GM18868 (cell line): ENCODE results near the gene MAP3K3.

Source experiments
- ATAC-seq: cut with Tn5 transposase; IDR thresholded peaks from one replicate; pipeline ENCODE4 v1.9.1; 2021; ENCODE audit warnings: mild to moderate bottlenecking, moderate library complexity; ENCODE audit not compliant: unreplicated experiment

The MAP3K3 gene

DNA sequence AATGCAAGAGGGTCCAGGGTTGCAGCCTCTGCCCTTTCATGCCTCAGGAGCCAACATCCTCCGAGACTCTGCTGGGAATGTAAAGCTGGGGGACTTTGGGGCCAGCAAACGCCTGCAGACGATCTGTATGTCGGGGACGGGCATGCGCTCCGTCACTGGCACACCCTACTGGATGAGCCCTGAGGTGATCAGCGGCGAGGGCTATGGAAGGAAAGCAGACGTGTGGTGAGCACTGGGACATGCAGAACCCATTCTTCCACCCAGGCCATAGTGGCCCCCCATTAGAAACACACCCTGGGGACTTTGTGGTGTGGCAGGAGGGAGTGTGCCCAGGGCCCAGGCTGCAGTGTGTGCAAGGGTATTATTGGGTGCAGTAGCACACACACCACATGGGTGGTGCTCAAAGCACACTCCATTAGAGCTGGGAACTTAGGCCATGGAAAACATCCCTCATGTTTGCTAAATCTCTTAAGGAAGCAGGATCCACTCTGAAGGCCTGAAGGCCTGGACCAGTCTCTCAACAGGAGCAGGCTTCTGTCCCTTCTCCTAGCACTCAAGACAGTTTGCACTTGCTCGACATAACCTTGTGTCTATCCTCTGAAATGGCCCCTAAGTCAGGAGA lies 70.1 kb downstream of the MAP3K3 start:
- ATAC-seq: no peak

DNA sequence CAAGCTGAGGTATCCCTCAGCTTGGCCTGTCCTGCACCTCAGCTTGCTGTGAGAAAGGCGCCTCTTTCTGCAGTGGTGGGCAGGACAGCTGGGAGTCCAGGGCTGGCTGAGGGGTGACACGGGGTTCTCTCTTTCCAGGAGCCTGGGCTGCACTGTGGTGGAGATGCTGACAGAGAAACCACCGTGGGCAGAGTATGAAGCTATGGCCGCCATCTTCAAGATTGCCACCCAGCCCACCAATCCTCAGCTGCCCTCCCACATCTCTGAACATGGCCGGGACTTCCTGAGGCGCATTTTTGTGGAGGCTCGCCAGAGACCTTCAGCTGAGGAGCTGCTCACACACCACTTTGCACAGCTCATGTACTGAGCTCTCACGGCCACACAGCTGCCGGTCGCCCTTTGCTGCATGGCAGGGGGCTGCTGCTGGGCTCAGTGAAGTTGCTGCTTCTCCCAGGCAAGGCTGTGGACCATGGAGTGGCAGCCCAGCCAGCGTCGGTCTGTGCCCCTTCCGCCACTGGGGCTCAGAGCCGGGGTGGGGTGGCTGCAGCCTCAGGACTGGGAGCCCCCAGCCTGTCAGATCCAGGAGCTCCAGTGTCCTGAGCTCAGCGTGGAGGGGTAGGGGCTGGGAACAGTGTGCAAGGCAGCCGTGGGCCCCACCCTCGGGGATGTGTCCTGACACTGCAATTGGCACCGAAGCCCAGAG lies 71.3 kb downstream of the MAP3K3 start:
- no peak for ATAC-seq

DNA sequence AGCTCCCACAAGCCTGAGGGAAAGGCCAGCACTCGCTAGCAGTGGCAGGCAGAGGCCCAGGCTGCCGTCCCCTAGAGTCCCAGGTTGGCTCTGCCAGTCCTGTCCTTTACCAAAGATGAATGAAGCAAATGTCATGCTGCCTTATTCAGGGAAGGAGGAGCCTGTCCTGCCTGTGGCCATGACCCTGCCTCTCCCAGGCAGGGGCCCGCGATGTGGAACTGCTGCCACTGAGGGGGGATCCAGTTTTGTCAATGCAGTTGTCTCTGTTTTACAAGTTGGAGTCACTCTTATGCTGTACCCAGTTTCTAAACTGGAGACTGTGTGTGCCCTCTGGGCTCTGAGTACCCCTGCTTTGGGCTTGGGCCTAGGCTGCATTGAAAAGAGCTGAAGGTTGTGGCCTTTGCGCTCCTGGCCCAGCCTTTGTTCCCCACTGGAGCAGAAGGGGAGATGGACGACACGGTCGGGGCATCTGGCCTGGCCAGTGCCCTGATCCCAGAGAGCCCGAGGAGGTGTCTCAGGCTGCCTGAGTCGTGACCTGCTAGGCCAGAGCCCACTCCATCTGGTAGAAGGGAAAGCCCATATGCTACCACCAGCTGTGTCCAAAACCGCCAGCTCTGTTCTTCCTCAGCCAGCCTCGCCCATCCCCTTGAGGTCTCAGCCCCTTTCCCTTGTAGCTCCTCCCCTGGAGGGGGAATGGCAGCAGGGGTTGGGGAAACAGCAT lies 72.2 kb downstream of the MAP3K3 start:
- ATAC-seq: no peak

DNA sequence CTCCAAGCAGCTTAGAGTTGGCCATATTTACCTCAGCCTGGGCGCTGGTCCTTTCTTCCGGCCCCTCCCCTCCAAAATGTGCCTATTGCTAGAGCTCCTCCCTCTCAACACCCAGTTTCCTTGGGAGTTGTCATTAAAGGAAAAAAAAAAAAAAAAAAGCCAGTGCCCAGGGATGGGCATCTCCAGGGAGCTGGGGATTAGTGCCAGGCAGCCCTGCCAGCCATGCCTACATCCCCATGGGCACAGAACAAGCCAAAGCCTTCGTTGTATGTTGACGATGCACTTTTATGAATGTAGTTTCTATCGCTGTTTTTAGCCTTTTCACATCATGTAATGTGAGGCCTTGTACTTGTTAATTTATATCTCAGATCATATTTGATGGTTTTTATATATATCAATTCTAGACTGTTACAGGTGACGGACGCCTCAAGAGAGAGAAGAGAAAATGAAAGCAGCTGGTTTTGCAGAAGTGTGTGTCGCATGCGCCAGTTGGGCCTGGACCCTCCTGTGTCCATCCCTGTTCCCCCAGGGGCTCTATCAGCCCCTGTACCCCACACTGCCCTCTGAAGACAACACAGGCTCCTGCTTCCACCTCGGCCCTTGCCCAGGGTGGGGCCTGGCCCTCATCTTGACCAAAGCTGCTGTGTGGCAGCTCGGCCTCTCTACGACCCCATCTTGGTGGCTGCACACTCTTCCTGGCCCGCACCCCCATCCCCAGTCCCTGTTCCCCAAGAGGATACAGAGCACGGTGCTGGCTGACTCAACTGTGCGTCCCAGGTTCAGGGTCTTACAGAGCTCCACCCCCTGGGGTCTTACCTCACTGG lies 72.9 kb downstream of the MAP3K3 start:
- no peak for ATAC-seq

DNA sequence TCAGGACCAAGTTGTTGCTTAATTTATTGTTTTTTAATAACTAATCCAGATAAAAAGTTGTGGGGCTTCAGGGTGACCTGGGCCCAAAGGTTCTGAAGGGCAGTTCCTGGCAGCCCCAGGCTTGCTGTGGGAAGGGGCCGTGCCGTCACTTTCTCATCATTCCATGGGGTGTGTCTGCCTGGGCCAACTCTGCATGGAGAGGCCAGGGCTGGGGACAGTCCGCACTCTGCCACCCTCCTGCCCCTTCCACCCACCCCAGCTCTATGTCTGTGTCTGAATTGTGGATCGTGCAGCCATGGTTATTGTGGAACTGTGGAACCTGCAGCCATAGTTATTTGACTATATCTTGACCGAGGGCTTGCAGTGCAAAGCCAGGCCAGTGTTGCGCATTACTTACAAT lies 73.7 kb downstream of the MAP3K3 start:
- no peak for ATAC-seq

DNA sequence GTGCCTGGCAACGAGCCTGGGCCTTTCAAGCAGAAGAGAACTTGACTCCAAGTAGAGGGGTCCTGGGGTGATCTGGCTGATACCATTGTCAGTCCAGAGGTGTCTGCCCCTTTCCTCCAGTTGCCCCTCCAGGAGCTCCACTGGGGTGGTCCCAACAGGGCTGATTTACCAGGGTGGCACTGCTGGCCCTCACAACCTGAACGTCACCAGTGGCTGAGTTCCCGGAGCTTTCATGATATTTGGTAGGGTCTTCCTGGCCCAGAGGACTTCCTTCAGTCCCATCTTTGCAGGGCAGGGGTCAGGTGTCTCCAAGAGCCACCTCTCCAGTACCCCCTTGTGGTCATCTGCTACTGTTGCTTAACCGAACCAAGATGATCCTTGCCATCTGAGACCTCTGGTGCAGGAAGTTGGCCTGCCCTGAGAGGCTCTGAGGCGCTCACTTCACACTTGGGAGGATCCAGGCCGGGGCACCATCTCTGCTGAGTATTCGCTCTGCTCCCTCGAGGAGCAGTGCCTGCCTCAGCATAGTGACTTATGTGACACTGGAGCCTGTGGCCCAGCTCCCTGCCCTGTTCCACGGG lies 74.3 kb downstream of the MAP3K3 start:
- no peak for ATAC-seq

DNA sequence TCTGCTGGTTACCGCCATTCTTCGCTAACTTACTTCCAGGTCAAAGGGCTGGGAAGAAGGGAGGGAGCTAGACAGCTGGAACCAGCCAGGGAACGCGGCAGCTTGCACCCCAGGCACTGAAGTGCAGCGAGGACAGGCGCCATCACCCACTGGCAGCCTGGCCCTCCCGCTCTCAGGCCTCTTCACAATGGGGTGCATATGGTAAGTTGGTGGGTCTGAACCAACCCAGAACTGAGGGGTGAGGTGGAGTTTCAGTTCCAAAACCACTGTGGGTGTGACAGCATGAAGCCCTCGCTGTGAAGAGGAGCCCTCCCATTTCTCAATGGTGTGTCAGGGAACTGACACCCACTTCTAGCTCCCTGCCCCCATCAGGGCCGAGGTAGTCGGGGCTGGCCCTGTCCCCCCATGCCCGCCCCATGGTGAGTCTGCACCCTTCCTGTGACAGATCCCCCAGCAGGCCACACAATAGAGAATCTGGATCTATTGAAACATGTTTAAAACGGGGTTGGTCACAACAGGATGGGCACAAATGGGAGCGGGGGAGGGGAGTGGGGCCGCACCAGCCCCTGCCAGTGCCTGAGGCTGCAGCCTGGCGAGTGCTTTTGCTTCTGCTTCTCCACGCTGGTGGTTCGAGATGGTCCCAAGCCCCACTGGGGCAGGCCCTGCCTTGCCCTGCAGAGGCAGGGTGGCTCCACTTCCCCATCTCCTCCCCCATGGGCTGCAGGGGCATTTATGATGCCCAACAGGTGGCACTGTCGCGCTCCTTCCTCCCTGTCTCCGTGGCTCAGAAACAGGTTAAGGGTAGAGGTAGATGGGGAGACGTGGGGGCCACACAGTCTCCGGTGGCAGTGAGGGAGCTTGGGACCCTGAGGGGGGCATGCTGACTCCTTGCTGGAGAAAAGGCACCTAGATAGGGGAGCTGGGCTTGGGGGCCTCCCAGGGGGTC lies 75.4 kb downstream of the MAP3K3 start:
- ATAC-seq: peak; percentile 18

DNA sequence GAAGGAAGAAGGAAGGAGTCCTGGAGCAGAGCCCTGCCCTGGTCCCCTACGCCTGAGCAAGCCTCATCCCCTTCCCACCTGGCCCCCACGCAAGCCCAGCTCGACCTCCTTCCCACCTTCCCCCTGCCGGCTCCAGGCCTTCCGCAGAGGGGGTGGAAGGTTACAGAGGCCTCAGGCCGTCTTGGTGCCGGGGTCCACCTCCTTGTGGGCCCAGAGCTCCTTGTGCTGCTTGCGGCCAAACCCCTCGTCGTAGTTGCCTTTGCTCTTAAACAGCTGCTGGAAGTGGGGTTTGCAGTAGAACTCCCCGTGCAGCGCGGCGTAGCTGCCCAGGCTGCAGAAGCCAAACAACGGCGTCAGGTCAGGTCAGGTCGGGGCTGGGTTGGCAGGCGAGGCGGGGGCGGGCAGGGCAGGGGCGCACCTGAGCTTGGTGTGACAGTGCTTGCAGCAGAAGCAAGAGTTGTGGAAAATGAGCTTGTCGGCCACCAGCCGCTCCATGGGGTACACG lies 76.2 kb downstream of the MAP3K3 start:
- ATAC-seq: no peak

DNA sequence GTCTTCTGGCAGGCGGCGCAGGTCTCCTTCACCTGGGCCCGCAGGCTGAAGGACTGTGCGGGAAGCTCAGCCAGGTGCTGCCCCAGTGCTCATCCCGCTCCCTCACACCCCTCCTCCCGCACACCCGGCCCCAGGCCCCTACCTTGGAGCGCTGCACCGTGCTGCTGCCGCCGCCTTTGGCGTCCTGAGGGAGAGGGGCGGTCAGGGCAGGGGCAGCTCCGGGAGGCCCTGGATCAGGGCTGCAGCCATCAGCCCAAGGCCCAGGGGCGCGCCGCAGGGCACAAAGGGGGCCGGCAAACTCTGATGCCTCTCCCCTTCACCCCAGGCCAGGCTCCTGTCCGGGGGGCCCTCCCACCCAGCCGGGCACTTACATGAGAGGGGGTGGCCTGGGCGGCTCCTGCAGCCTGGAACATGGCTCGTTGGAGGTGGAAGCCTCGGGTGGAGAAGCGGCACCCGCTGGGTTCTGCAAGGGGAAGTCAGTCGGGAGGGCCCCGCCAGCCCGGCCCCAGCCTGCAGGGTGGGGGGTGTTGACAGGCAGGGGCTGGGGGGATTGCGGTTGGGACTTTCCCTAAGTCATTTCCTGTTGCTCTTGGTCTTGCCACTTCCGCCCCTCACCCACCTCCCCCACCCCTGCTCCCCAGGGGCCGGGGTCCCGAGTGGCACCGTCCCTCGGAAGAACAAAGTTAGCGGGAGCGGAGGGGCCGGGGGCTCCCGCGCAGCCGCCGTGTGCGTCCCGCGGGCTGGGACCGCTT lies 76.8 kb downstream of the MAP3K3 start:
- peak; percentile 30 for ATAC-seq

DNA sequence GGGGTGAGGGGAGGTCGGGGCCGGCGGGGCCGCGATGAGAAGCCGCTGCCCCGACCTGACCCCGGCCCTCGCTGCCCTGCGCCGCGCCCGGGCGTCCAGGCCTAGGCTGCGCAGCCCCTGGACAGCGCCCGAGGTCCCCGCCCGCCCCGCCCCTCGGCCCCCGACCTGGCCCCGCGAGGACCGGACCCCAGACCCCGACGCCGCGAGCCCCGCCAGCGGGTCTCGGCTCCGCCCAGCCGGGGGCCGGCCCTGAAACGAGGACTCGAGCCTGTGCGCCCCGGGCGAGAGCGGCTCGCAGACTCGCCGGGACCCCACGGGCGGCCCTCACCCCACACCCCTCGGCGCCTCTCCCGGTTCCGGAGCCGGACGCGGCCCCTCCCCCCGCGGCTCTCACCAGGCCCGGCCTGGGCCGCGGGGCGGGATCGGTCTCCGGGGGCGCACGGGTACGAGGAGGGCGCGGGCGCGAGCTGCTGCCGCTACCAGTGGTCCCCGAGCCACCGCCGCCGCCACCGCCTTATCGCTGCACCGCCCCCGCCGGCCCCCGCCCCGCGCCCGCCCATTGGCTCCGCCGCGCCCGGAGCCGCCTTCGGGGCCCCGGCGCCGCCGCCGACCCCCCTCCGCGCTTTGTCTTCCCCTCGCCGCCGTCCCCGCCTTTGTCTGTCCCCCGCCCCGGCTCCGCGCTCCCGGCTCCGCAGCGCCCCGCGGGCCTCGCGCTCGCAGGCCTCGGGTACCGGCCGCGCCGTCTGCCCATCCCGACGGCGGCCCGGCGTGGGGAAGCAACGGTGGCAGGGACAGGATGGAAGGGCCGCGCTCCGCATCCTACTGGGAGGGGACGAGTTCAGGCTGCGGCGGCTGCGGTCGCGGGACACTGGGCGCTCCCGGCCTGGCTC lies 77.7 kb downstream of the MAP3K3 start, which contains the start of gene LIMD2:
LIMD2 (minus strand) TSS at position 488 of the 890 bp plus-strand sequence. CDS start 827 bp downstream, outside the sequence.
- peak; percentile 14 for ATAC-seq

DNA sequence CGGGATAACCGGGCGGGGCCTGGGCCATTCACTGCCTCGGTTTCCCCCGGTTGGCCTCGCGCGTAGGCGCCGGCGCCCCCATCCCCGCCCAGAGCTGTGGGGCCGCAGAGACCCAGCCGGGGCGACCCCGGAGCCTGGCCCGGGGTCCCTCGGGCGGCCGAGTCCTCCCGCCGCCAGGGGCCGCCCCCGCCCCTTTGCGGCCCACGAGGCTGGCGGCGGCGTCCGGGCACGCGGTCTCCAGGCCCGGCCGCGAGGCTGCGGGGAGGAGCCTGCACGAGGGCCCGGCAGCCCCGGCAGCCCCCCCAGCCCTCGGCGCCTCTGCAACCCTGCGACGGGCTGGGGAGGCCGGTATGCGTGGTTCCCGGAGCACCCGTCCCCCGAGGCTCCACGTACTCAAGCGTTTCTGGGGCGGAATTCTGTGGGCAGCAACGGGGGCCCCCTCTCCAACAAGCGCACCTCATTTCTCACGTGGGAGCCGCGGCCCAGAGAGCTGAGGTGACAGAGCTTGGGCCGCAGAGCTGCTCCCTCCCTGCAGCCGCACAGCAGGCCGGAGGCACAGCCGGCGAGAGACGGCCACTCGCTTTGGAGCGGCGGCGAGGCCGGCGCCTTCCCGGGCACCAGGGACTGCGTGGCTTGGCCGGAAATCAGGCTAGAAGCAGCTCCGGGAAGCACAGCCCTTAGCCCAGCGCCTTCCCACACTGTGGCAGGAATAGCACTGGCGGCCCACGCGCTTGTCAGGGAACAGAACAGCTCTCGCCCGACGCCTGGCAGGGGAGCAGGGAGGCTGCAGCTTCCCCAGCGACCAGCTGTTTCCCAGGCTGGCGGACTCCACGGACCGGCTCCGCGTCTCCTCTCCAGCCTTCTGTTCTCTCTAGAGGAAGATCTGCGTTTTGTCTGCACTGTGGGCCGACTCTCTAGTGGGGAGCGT lies 78.6 kb downstream of the MAP3K3 start:
- no peak for ATAC-seq

DNA sequence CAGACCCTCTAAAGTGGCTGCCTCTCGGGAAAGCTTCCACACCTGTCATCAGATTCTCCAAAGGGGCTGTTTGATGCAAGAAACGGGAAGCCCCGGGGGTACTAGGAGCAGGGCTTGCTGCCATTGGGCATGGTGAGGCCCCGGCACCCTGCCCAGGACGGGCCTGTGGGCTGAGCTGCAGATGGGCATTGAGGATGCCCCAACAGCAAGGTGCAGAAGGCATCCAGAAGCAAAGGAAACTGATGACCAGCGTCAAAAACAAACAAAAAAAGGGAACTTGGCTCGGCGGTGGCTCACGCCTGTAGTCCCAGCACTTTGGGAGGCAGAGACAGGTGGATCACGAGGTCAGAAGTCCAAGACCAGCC lies 79.2 kb downstream of the MAP3K3 start:
- no peak for ATAC-seq

DNA sequence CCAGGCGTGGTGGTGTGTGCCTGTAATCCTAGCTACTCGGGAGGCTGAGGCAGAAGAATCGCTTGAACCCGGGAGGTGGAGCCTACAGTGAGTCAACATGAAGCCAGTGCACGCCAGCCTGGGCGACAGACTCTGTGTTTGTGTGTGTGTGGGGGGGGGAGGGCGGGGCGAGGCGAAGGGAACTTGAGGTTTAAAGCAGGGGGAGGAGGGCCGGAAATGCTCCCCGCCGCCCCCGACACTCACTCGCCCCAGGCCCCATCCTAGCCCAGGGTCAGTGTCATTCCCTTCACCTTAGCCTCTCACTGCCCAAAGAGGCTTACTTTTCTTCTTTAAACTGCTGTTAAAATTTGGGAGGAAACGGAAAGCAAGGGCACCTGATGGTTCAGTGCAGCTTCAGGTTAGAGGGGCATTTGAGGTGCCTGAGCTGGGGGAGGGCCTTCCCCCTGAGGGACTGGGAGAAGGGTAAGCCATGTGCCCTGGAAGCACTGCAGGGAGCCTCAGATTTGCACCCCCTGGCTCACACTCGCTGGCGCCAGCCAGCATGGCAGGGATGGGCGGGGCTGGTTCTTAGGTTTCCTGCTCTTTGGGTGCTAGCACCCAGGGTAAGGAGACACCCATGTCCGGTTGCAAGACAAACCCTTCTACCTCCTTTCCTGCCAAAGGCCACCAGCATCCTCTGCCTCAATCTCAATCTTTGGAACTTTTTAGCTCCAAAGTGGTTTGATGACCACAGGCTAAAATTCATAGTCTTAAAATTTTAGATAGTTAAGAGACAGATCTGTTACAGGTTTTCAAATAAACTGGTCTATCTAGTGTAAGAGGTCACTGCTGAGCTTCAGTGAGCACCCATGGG lies 79.9 kb downstream of the MAP3K3 start:
- no peak for ATAC-seq

DNA sequence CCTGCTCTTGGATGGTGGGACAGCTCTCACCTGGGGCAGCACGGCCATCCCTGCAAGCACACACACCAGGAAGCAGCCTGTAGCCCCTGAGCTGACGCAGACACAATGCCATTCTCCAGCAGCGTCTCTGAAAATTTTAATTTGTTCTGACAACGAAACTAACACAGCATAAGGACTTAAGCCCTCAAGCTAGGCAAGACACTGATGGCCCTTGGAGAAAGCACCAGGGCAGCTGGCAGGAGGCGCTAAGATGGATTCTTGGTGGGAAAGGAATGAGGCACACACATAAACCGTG lies 80.5 kb downstream of the MAP3K3 start:
- no peak for ATAC-seq

DNA sequence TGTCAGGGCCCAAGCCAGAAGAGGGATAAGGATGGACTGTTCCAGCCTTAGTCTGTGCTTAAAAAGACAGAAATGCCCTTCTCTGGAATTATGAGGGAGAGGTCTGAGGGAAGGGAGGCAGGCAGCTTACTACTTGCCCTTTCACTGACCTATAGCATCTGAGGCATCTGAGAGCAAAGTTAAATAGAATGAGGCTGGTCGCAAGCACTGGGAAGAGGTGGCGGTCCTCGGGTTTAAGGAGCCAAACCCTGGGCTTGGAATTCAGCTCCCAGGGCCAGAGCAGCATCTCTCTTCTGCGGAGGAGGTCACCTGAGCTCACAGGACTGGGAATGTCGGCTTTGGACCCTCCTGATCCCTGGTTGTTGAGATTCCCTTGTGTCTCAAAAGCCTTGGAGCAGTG lies 80.8 kb downstream of the MAP3K3 start:
- ATAC-seq: no peak
